ENCODE results near the gene EBPL.

EBPL gene

GRCh38 chr13:49654011-49654410 lies 37.3 kb downstream of the EBPL start:
- Histone ChIP-seq H3K36me3 (ENCODE audit: insufficient read depth, insufficient read length, low read length) (no peaks in the 10 kb centered on the region), H3K4me3 (ENCODE audit: insufficient read length, low read depth) (no peak overlapping the region), H3K4me1 (ENCODE audit: insufficient read depth, insufficient read length) (no peaks in the 10 kb centered on the region), H3K9ac (ENCODE audit: insufficient read length, low read depth) (no peak overlapping the region), H3K9me3 (ENCODE audit: insufficient read depth, low read length) (no peaks in the 10 kb centered on the region), H3K27me3 (ENCODE audit: insufficient read depth, insufficient read length) (no peaks in the 10 kb centered on the region)
- DNase-seq (ENCODE audit: low read depth, low spot score) = no peak
- no peak for TF ChIP-seq SUZ12 (IDR thresholded peaks at IDR 0.05; ENCODE audit: extremely low read depth, insufficient read depth, insufficient read length)
- TF ChIP-seq ZNF274 (IDR thresholded peaks at IDR 0.05; ENCODE audit: low read depth, low read length) = no peak
- TF ChIP-seq YY1 (IDR thresholded peaks at IDR 0.05; ENCODE audit: insufficient read depth, insufficient read length) = no peak

GRCh38 chr13:49653478-49653877 lies 37.8 kb downstream of the EBPL start:
- no peaks in the 10 kb centered on the region for H3K27me3 ChIP-seq (ENCODE audit: insufficient read depth, insufficient read length)

GRCh38 chr13:49652355-49653305 lies 38.7 kb downstream of the EBPL start:
- H3K9me3 ChIP-seq (ENCODE audit: insufficient read depth, low read length) = no peaks in the 10 kb centered on the region
- H3K27me3 ChIP-seq (ENCODE audit: insufficient read depth, insufficient read length) = no peaks in the 10 kb centered on the region
- TF ChIP-seq SUZ12 (IDR thresholded peaks at IDR 0.05; ENCODE audit: extremely low read depth, insufficient read depth, insufficient read length) (no peak), YY1 (IDR thresholded peaks at IDR 0.05; ENCODE audit: insufficient read depth, insufficient read length) (no peak), ZNF274 (IDR thresholded peaks at IDR 0.05; ENCODE audit: low read depth, low read length) (no peak)
- H3K36me3 ChIP-seq (ENCODE audit: insufficient read depth, insufficient read length, low read length) = no peaks in the 10 kb centered on the region
- H3K9ac ChIP-seq (ENCODE audit: insufficient read length, low read depth) = no peak overlapping the region
- DNase-seq (ENCODE audit: low read depth, low spot score) = no peak
- no peak overlapping the region for H3K4me3 ChIP-seq (ENCODE audit: insufficient read length, low read depth)
- H3K4me1 ChIP-seq (ENCODE audit: insufficient read depth, insufficient read length) = no peaks in the 10 kb centered on the region

More at GRCh38 chr13:49653478-49653877, 37.8 kb downstream of the EBPL start:
- Histone ChIP-seq H3K9ac (ENCODE audit: insufficient read length, low read depth) (no peak overlapping the region), H3K4me3 (ENCODE audit: insufficient read length, low read depth) (no peak overlapping the region), H3K4me1 (ENCODE audit: insufficient read depth, insufficient read length) (no peaks in the 10 kb centered on the region), H3K9me3 (ENCODE audit: insufficient read depth, low read length) (no peaks in the 10 kb centered on the region), H3K36me3 (ENCODE audit: insufficient read depth, insufficient read length, low read length) (no peaks in the 10 kb centered on the region)
- no peak for TF ChIP-seq ZNF274 (IDR thresholded peaks at IDR 0.05; ENCODE audit: low read depth, low read length)
- DNase-seq (ENCODE audit: low read depth, low spot score) = no peak

GRCh38 chr13:49651570-49652354 lies 39.5 kb downstream of the EBPL start:
- no peaks in the 10 kb centered on the region for H3K9me3 ChIP-seq (ENCODE audit: insufficient read depth, low read length)
- H3K9ac ChIP-seq (ENCODE audit: insufficient read length, low read depth) = no peak overlapping the region
- no peaks in the 10 kb centered on the region for H3K36me3 ChIP-seq (ENCODE audit: insufficient read depth, insufficient read length, low read length)
- no peak overlapping the region for H3K4me3 ChIP-seq (ENCODE audit: insufficient read length, low read depth)
- no peak for DNase-seq (ENCODE audit: low read depth, low spot score)
- no peaks in the 10 kb centered on the region for H3K4me1 ChIP-seq (ENCODE audit: insufficient read depth, insufficient read length)
- TF ChIP-seq SUZ12 (IDR thresholded peaks at IDR 0.05; ENCODE audit: extremely low read depth, insufficient read depth, insufficient read length) = no peak
- TF ChIP-seq ZNF274 (IDR thresholded peaks at IDR 0.05; ENCODE audit: low read depth, low read length) = no peak
- no peak for TF ChIP-seq YY1 (IDR thresholded peaks at IDR 0.05; ENCODE audit: insufficient read depth, insufficient read length)
- H3K27me3 ChIP-seq (ENCODE audit: insufficient read depth, insufficient read length) = no peaks in the 10 kb centered on the region

GRCh38 chr13:49649963-49650312 lies 41.3 kb downstream of the EBPL start:
- DNase-seq (ENCODE audit: low read depth, low spot score) = no peak
- no peak overlapping the region for H3K9ac ChIP-seq (ENCODE audit: insufficient read length, low read depth)
- H3K36me3 ChIP-seq (ENCODE audit: insufficient read depth, insufficient read length, low read length) = no peaks in the 10 kb centered on the region
- TF ChIP-seq ZNF274 (IDR thresholded peaks at IDR 0.05; ENCODE audit: low read depth, low read length) = no peak
- no peak for TF ChIP-seq SUZ12 (IDR thresholded peaks at IDR 0.05; ENCODE audit: extremely low read depth, insufficient read depth, insufficient read length)
- TF ChIP-seq YY1 (IDR thresholded peaks at IDR 0.05; ENCODE audit: insufficient read depth, insufficient read length) = no peak
- H3K4me1 ChIP-seq (ENCODE audit: insufficient read depth, insufficient read length) = no peaks in the 10 kb centered on the region
- H3K4me3 ChIP-seq (ENCODE audit: insufficient read length, low read depth) = no peak overlapping the region
- no peaks in the 10 kb centered on the region for H3K9me3 ChIP-seq (ENCODE audit: insufficient read depth, low read length)
- no peaks in the 10 kb centered on the region for H3K27me3 ChIP-seq (ENCODE audit: insufficient read depth, insufficient read length)

- no peaks in the 10 kb centered on the region for H3K4me1 ChIP-seq (ENCODE audit: insufficient read depth, insufficient read length)
- H3K4me3 ChIP-seq (ENCODE audit: insufficient read length, low read depth) = no peak overlapping the region
- no peaks in the 10 kb centered on the region for H3K36me3 ChIP-seq (ENCODE audit: insufficient read depth, insufficient read length, low read length)
- H3K9ac ChIP-seq (ENCODE audit: insufficient read length, low read depth) = no peak overlapping the region
- H3K9me3 ChIP-seq (ENCODE audit: insufficient read depth, low read length) = no peaks in the 10 kb centered on the region
- no peak for DNase-seq (ENCODE audit: low read depth, low spot score)
- no peaks in the 10 kb centered on the region for H3K27me3 ChIP-seq (ENCODE audit: insufficient read depth, insufficient read length)
- TF ChIP-seq SUZ12 (IDR thresholded peaks at IDR 0.05; ENCODE audit: extremely low read depth, insufficient read depth, insufficient read length) = no peak
- no peak for TF ChIP-seq ZNF274 (IDR thresholded peaks at IDR 0.05; ENCODE audit: low read depth, low read length)
- TF ChIP-seq YY1 (IDR thresholded peaks at IDR 0.05; ENCODE audit: insufficient read depth, insufficient read length) = no peak
These were observed 41.9 kb downstream of the EBPL start for GRCh38 chr13:49649244-49649962.

Data from NT2/D1 (cell line).